Peyer's patch (tissue), 4 donors: ENCODE results near the gene GYPB. TPM values are rescaled to one million over a fixed set of nuclear protein-coding genes. Genes with fewer than 3 reads are reported as not detected.
"Not testable (repeated sequence)": the region's sequence is repeated elsewhere in the genome, so short reads cannot be mapped to it uniquely, and the experiment has no call there.

Experiments used
- DNase-seq, 3 donors: peaks; one replicate each; pipeline ENCODE4 v3.0.0-alpha.2; 2017 to 2019
- H3K27ac ChIP-seq, 4 donors: fragments of 200-600 bp; sonication (generic); one replicate each; pipeline ENCODE4 v1.5.1; 2016 to 2019
- H3K27me3 ChIP-seq, 2 donors: fragments of 200-600 bp; sonication (generic); one replicate each; pipeline ENCODE4 v1.5.1; 2019
- H3K36me3 ChIP-seq, 3 donors: fragments of 200-600 bp; sonication (generic); one replicate each; pipeline ENCODE4 v1.5.1; 2016 to 2019
- H3K4me1 ChIP-seq, 4 donors: fragments of 200-600 bp; sonication (generic); one replicate each; pipeline ENCODE4 v1.5.1; 2016 to 2019
- H3K4me3 ChIP-seq, 4 donors: fragments of 200-600 bp; sonication (generic); 1 replicate in 3 of 4; 2 replicates in 1 of 4; pipeline ENCODE4 v1.5.1; 2016 to 2019; ENCODE audit warnings: mild to moderate bottlenecking in 1 of 4
- H3K9me3 ChIP-seq, 4 donors: fragments of 200-600 bp; sonication (generic); one replicate each; pipeline ENCODE4 v1.5.1; 2016 to 2019; ENCODE audit warnings: mild to moderate bottlenecking in 1 of 4
- POLR2A ChIP-seq, 2 donors: fragments of 450-650 bp; IDR thresholded peaks; one replicate each; pipeline ENCODE4 v1.5.1; 2017; ENCODE audit warnings: antibody characterized with exemption in 2 of 2, mild to moderate bottlenecking in 2 of 2, moderate library complexity in 2 of 2
- total RNA-seq, 4 donors: library from RNA; depleted of rRNA; stranded (reverse); fragments of >200 nt; gene quantifications; one replicate each; pipeline ENCODE4 v1.1.0, GENCODE V29; 2016
- TF ChIP-seq, protein P1 (sequence below), 6 experiments: fragments of 450-650 bp in 4 of 6; fragments of 200-600 bp in 2 of 6; sonication (generic) in 1 of 6; IDR thresholded peaks; one replicate each; pipeline ENCODE4 v1.5.1; 2017 to 2019; ENCODE audit warnings: antibody characterized with exemption in 6 of 6, mild to moderate bottlenecking in 3 of 6, moderate library complexity in 1 of 6

The GYPB gene
- total RNA-seq, 4 donors from 2014 or later = not detected

DNA sequence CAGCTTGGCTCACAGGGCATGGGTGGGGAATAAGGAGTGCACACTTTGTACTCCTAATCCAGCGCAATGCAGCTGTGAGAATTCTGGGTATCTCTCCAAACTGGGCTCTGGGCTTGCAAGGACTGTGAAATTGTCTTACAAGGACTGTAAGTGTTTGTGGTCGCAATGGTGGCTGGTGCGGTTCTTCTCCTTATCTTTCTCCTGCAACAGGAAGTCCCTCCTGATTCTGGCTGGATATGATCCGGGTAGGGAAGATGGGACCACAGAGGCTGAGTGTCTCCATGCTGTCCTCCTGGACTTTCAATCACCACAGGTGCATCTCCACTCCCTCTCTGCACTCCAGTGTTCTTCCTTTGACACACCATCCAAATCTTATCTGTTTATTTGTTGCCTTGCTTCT lies 58.1 kb downstream of the GYPB start:
- H3K4me3 ChIP-seq = no peak overlapping the region
- no peaks in the 10 kb centered on the region for H3K36me3 ChIP-seq
- no peaks in the 10 kb centered on the region for H3K9me3 ChIP-seq
- H3K4me1 ChIP-seq = no peaks in the 10 kb centered on the region
- TF ChIP-seq, protein P1, sequence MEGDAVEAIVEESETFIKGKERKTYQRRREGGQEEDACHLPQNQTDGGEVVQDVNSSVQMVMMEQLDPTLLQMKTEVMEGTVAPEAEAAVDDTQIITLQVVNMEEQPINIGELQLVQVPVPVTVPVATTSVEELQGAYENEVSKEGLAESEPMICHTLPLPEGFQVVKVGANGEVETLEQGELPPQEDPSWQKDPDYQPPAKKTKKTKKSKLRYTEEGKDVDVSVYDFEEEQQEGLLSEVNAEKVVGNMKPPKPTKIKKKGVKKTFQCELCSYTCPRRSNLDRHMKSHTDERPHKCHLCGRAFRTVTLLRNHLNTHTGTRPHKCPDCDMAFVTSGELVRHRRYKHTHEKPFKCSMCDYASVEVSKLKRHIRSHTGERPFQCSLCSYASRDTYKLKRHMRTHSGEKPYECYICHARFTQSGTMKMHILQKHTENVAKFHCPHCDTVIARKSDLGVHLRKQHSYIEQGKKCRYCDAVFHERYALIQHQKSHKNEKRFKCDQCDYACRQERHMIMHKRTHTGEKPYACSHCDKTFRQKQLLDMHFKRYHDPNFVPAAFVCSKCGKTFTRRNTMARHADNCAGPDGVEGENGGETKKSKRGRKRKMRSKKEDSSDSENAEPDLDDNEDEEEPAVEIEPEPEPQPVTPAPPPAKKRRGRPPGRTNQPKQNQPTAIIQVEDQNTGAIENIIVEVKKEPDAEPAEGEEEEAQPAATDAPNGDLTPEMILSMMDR (IDR thresholded peaks at IDR 0.05) = no peak
- TF ChIP-seq POLR2A (IDR thresholded peaks at IDR 0.05) = no peak
- no peak overlapping the region for H3K27ac ChIP-seq
- H3K27me3 ChIP-seq = no peaks in the 10 kb centered on the region
- DNase-seq = no peak

DNA sequence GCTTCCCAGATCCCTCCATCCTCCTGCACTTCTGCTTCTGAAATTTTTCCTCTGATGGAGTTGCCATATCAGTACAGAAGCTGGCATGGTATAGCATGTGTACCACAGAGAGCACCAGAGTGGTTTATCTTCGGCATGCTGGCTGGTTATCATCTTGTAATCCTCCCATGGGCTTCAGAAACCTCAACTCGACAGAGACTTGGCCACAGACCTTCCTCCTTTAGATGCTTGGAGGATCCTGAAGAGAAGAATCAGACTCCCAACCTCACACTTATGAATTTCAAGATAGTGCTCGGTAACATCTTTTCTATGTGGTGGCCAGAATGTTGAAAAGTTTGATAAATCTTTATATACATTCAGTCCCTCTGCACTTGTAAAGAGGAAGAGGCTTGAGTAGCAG lies 63.9 kb downstream of the GYPB start:
- not testable (repeated sequence) for DNase-seq, H3K9me3 ChIP-seq, H3K27me3 ChIP-seq, H3K27ac ChIP-seq, H3K36me3 ChIP-seq, H3K4me1 ChIP-seq, H3K4me3 ChIP-seq

DNA sequence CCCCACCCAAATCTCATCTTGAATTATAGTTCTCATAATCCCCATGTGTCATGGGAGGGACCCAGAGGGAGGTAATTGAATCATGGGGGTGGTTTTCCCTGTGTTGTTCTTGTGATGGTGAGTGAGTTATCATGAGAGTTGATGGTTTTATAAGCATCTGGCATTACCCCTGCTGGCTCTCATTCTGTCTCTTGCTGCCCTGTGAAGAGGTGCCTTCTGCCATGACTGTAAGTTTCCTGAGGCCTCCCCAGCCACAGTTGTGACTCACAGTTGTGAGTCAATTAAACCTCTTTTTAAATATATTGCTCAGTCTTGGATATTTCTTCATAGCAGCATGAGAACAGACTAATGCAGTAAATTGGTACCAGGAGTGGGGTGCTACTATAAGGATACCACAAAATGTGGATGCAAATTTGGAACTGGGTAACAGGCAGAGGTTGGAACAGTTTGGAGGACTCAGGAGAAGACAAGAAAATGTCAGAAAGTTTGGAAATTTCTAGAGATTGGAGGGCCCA lies 67.7 kb downstream of the GYPB start:
- not testable (repeated sequence) for H3K4me3 ChIP-seq, H3K4me1 ChIP-seq, H3K27ac ChIP-seq, H3K36me3 ChIP-seq, H3K9me3 ChIP-seq, H3K27me3 ChIP-seq, DNase-seq

DNA sequence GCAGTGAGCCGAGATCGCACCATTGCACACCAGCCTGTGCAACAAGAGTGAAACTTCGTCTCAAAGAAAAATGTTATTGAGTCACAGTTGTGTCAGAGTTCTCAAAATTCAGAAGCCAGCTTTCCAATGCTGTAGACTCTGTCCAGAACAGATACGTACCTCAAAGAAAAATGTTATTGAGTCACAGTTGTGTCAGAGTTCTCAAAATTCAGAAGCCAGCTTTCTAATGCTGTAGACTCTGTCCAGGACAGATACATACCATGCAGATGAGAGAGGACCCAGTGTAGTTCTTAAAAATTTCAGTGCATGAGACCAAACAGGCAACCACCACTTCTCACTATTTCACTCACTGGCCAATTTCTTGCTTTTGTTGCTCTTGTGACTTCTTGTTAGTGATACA lies 68.2 kb downstream of the GYPB start:
- not testable (repeated sequence) for H3K4me1 ChIP-seq, H3K27ac ChIP-seq, H3K9me3 ChIP-seq, H3K4me3 ChIP-seq, DNase-seq, H3K36me3 ChIP-seq, H3K27me3 ChIP-seq

DNA sequence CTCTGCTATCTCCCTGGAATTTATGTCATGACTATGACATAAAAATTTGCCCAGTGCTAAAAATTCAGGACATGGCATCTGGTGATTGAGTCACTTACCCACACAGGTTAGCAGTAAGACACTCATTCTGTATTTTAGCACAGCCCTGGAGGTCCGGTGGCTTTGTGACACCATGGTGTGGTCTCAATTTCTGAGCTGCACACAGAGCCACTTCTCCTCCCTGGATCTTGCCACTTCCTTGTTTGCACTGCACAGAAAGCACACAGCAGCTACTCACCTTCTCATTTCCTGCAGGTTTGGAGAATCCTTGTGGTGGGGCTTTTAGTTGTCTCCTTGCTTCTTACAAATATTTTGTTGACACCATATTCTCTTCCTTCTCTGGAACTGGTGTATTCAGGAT lies 69.0 kb downstream of the GYPB start:
- H3K36me3 ChIP-seq, H3K9me3 ChIP-seq, H3K27me3 ChIP-seq, H3K4me1 ChIP-seq, H3K4me3 ChIP-seq, DNase-seq, H3K27ac ChIP-seq: not testable (repeated sequence)

DNA sequence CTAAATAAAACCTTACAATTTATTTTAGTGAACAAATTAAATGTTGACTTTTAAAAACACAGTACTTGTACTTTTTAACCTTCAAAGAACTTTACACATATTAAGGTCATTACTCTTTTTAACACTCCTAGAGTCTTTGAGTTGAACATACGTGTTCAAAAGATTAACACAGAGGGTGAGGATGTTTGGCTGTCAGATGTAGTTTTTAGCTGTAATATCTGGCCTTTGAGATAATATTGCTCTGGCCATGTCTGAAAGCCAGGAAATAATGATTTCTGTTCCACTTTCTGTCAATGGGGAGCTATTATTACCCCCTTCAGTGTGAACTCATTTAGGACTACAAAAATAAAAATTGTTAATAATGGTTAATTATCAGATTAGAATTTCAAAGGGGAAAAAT lies 71.7 kb downstream of the GYPB start:
- not testable (repeated sequence) for H3K9me3 ChIP-seq, DNase-seq, H3K36me3 ChIP-seq, H3K27ac ChIP-seq, H3K4me3 ChIP-seq, H3K27me3 ChIP-seq, H3K4me1 ChIP-seq

Other genes with a start within 250 kb of the GYPB start
- gene GYPE, start 113.8 kb downstream of the GYPB start, total RNA-seq = under 1 TPM in 1 of 4 donors, not detected in 3; 0.76 TPM
- gene GYPA, start 121.3 kb upstream of the GYPB start, total RNA-seq = not detected